HG02884 (cell line): Measurements from ENCODE around the gene GABRG1.

Experiments used
- ATAC-seq: cut with Tn5 transposase; IDR thresholded peaks from one replicate; pipeline ENCODE4 v1.9.1; 2021; ENCODE audit warnings: mild to moderate bottlenecking, moderate library complexity; ENCODE audit not compliant: unreplicated experiment

Gene GABRG1

GRCh38 chr4:46123913-46124755 lies at the start of gene GABRG1:
TSS of gene GABRG1 (minus strand) at chr4:46124054. CDS start at chr4:46123913, 141 bp downstream.
- ATAC-seq, result no peak

GRCh38 chr4:46146993-46147392 lies 23.1 kb upstream of the GABRG1 start:
- ATAC-seq, result no peak

- no peak for ATAC-seq
These were observed 7.7 kb upstream of the GABRG1 start for GRCh38 chr4:46131498-46132057.

GRCh38 chr4:46124773-46125413 lies 1.0 kb upstream of the GABRG1 start:
- ATAC-seq, result no peak

- no peak for ATAC-seq
These were observed 42.2 kb downstream of the GABRG1 start for GRCh38 chr4:46081674-46082073.

GRCh38 chr4:46081248-46081647 lies 42.6 kb downstream of the GABRG1 start:
- ATAC-seq, result no peak

- no peak for ATAC-seq
These were observed 50.1 kb downstream of the GABRG1 start for GRCh38 chr4:46073778-46074177.

GRCh38 chr4:46051392-46051791 lies 72.5 kb downstream of the GABRG1 start:
- ATAC-seq, result no peak

- no peak for ATAC-seq
These were observed 91.8 kb downstream of the GABRG1 start for GRCh38 chr4:46032056-46032455.

- no peak for ATAC-seq
These were observed 107.5 kb downstream of the GABRG1 start for GRCh38 chr4:46016306-46016705.

GRCh38 chr4:45992728-45993127 lies 131.1 kb downstream of the GABRG1 start:
- no peak for ATAC-seq

GRCh38 chr4:45989775-45990174 lies 134.1 kb downstream of the GABRG1 start:
- no peak for ATAC-seq

- no peak for ATAC-seq
These were observed 136.0 kb downstream of the GABRG1 start for GRCh38 chr4:45987858-45988257.
